ENCODE measurements around the gene ZNF560. TPM values are rescaled to one million over a fixed set of nuclear protein-coding genes. Genes with fewer than 3 reads are reported as not detected.
A peak's percentile ranks its signal among the peaks of the same experiment; 100 is the strongest.

ZNF560 gene
- total RNA-seq, 1 experiment from 2014 or later = 4.4 TPM

DNA sequence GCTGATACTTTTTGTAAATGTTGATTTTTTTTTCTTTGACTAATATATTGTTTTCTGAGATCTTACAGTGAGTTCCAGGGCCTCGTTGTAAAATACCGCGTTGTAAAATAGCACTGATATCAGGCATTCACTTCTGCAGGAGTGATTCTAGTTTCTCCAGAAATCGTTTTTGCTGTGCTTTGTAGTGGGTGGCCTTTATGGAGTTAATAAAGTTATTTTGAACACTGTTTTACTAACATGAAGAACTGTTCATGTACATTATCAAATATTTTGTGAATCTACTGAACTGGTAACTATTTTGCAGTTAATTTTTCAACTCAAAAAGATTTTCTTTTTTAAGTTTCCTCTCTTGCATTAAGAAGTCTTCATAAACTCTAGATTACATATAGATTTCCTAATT, 62.1 kb downstream of the ZNF560 start:
- H3K4me3 Mint-ChIP-seq = peak overlapping the region; percentile 94
- TF ChIP-seq ZNF423 (CRISPR knock-in tag; IDR thresholded peaks at IDR 0.05) (no peak), FOXJ3 (CRISPR knock-in tag; IDR thresholded peaks at IDR 0.05; ENCODE audit: borderline replicate concordance) (no peak), ERG (CRISPR knock-in tag; IDR thresholded peaks at IDR 0.05) (no peak), KAT7 (CRISPR knock-in tag; IDR thresholded peaks at IDR 0.05; ENCODE audit: borderline replicate concordance) (no peak)
- DNase-seq (ENCODE audit: low spot score) = no peak
- H3K27me3 Mint-ChIP-seq (ENCODE audit: low read depth) = no peaks in the 10 kb centered on the region; the same call in 1 of the 2 replicates
- H3K9me3 Mint-ChIP-seq = peaks cover 10% of the 10 kb centered on the region
- peaks cover 14% of the 10 kb centered on the region for H3K36me3 Mint-ChIP-seq
- CTCF ChIA-PET = interaction anchor here (1.5 to 1.8 kb wide), 2 partner anchors 21 to 231 kb away, joined by 6 to 7 read pairs; no protein-coding TSS in a partner anchor
- H3K27ac Mint-ChIP-seq = peak overlapping the region; percentile 93; the same call in 1 of the 2 replicates
- H3K4me1 Mint-ChIP-seq = peaks cover 17% of the 10 kb centered on the region
- POLR2A ChIA-PET = no interaction called here
- no peak for ATAC-seq

- DNase-seq (ENCODE audit: low spot score) (peak; percentile 94), ATAC-seq (peak; percentile 82)
- TF ChIP-seq ZNF281 (CRISPR knock-in tag; IDR thresholded peaks at IDR 0.05) = no peak
- TF ChIP-seq, protein P1, sequence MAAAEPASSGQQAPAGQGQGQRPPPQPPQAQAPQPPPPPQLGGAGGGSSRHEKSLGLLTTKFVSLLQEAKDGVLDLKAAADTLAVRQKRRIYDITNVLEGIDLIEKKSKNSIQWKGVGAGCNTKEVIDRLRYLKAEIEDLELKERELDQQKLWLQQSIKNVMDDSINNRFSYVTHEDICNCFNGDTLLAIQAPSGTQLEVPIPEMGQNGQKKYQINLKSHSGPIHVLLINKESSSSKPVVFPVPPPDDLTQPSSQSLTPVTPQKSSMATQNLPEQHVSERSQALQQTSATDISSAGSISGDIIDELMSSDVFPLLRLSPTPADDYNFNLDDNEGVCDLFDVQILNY (CRISPR knock-in tag; IDR thresholded peaks at IDR 0.05) = 0 out of 2 replicates have a peak, but pooled peaks have one; percentile 31
- TF ChIP-seq, protein P2, sequence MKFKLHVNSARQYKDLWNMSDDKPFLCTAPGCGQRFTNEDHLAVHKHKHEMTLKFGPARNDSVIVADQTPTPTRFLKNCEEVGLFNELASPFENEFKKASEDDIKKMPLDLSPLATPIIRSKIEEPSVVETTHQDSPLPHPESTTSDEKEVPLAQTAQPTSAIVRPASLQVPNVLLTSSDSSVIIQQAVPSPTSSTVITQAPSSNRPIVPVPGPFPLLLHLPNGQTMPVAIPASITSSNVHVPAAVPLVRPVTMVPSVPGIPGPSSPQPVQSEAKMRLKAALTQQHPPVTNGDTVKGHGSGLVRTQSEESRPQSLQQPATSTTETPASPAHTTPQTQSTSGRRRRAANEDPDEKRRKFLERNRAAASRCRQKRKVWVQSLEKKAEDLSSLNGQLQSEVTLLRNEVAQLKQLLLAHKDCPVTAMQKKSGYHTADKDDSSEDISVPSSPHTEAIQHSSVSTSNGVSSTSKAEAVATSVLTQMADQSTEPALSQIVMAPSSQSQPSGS (CRISPR knock-in tag; IDR thresholded peaks at IDR 0.05; ENCODE audit: borderline replicate concordance, low read depth) = no peak
- TF ChIP-seq FOXK1 (CRISPR knock-in tag; IDR thresholded peaks at IDR 0.05) = peak; percentile 85; the same call in 1 of the 2 replicates
- TF ChIP-seq HMGXB4 (CRISPR knock-in tag; IDR thresholded peaks at IDR 0.05) = 0 out of 2 replicates have a peak, but pooled peaks have one; percentile 54
- TF ChIP-seq CREM (CRISPR knock-in tag; IDR thresholded peaks at IDR 0.05) = peak; percentile 96
- POLR2A ChIA-PET = interaction anchor here (0.6 to 1.0 kb wide), 3 partner anchors 123 to 1909 kb away, joined by 4 to 8 read pairs (median 4); no protein-coding TSS in a partner anchor
- no peaks in the 10 kb centered on the region; the same call in 1 of the 2 replicates for H3K27me3 Mint-ChIP-seq (ENCODE audit: low read depth)
- peaks cover 9% of the 10 kb centered on the region for H3K9me3 Mint-ChIP-seq
- CTCF ChIA-PET = interaction anchor here (0.6 to 1.8 kb wide), 9 partner anchors 11 to 1867 kb away, joined by 3 to 7 read pairs (median 3); partner anchors contain the start of genes ZNF559 and ZNF699
- H3K4me3 Mint-ChIP-seq = peak within 1 kb of the TSS; percentile 94
- peaks cover 17% of the 10 kb centered on the region for H3K4me1 Mint-ChIP-seq
- H3K36me3 Mint-ChIP-seq = peaks cover 13% of the 10 kb centered on the region
- peak within 1 kb of the TSS; percentile 93 for H3K27ac Mint-ChIP-seq
These were observed 62.8 kb downstream of the ZNF560 start, which contains the start of gene ZNF266 for GRCh38 chr19:9435279-9436268. ZNF266 (minus strand) TSS chr19:9435573; CDS start chr19:9420089, 15,484 bp downstream.
